ENCODE measurements around the gene ABCA3.

GRCh38 chr16:2296661-2297505 is 43.6 kb downstream of the ABCA3 start:
- no peak for TF ChIP-seq POLR2AphosphoS5 (IDR thresholded peaks at IDR 0.05)
- no peak for TF ChIP-seq POLR2A (IDR thresholded peaks at IDR 0.05)
- peak in 4 of 5 experiments; percentile 16 to 20 (median 16) for TF ChIP-seq CTCF (IDR thresholded peaks at IDR 0.05)
